Rectal smooth muscle tissue (tissue), 1 donor: ENCODE measurements around the gene SRPX2.
A peak's percentile ranks its signal among the peaks of the same experiment; 100 is the strongest.

Experiments
- H3K27ac ChIP-seq: one replicate; pipeline ENCODE4 v1.7.0; 2013; ENCODE audit warnings: low read depth, low read length, inconsistent platforms
- H3K27me3 ChIP-seq: one replicate; pipeline ENCODE4 v1.7.0; 2013; ENCODE audit warnings: low read length; ENCODE audit not compliant: control insufficient read depth, insufficient read depth
- H3K36me3 ChIP-seq: one replicate; pipeline ENCODE4 v1.7.0; 2013; ENCODE audit warnings: low read length; ENCODE audit not compliant: control insufficient read depth, insufficient read depth
- H3K4me1 ChIP-seq: one replicate; pipeline ENCODE4 v1.7.0; 2013; ENCODE audit warnings: low read length; ENCODE audit not compliant: control insufficient read depth, insufficient read depth
- H3K4me3 ChIP-seq: one replicate; pipeline ENCODE4 v1.7.0; 2013; ENCODE audit warnings: low read length
- H3K9ac ChIP-seq: one replicate; pipeline ENCODE4 v1.7.0; 2013; ENCODE audit warnings: low read length

Gene SRPX2

GRCh38 chrX:100643956-100644860 is at the start of gene SRPX2:
TSS of gene SRPX2 (plus strand) at chrX:100644199. CDS start at chrX:100646323, 2,124 bp downstream.
- Histone ChIP-seq H3K27me3 (peaks cover 5% of the 10 kb centered on the region), H3K4me3 (peak within 1 kb of the TSS; percentile 33), H3K9ac (no peak within 1 kb of the TSS), H3K4me1 (no peaks in the 10 kb centered on the region), H3K27ac (peak within 1 kb of the TSS; percentile 41), H3K36me3 (no peaks in the 10 kb centered on the region)

GRCh38 chrX:100596601-100597000 is 47.4 kb upstream of the SRPX2 start:
- Histone ChIP-seq H3K9ac (no peak overlapping the region), H3K4me3 (no peak overlapping the region), H3K27ac (no peak overlapping the region), H3K4me1 (peaks cover 3% of the 10 kb centered on the region), H3K27me3 (no peaks in the 10 kb centered on the region), H3K36me3 (no peaks in the 10 kb centered on the region)

- peaks cover 3% of the 10 kb centered on the region for H3K4me1 ChIP-seq
- no peak overlapping the region for H3K27ac ChIP-seq
- no peaks in the 10 kb centered on the region for H3K36me3 ChIP-seq
- no peak overlapping the region for H3K9ac ChIP-seq
- no peaks in the 10 kb centered on the region for H3K27me3 ChIP-seq
- no peak overlapping the region for H3K4me3 ChIP-seq
These were observed 44.5 kb upstream of the SRPX2 start for GRCh38 chrX:100599456-100599855.

DNA sequence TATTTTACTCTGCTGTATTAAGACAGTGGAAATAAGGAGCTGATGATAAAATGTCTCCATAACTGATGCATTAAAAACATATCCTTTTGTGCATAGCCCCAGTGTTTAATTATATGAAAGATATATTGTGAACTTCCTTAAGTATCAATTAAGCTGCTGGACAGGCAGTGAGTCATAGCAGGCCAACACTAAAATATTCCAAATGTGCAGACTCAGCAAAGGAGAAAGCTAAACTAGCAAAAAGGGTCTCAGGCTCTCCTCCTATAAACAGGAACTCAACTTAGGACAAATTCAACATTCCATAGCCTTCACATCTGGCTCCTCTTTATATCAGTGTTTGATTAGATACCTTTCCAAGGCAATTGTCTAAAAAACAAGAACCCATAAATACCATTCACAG is 43.7 kb upstream of the SRPX2 start:
- H3K36me3 ChIP-seq = no peaks in the 10 kb centered on the region
- H3K4me3 ChIP-seq = no peak overlapping the region
- H3K4me1 ChIP-seq = peaks cover 3% of the 10 kb centered on the region
- H3K9ac ChIP-seq = no peak overlapping the region
- no peak overlapping the region for H3K27ac ChIP-seq
- H3K27me3 ChIP-seq = no peaks in the 10 kb centered on the region

- Histone ChIP-seq H3K27ac (no peak overlapping the region), H3K4me1 (peaks cover 3% of the 10 kb centered on the region), H3K4me3 (no peak overlapping the region), H3K36me3 (no peaks in the 10 kb centered on the region), H3K27me3 (no peaks in the 10 kb centered on the region), H3K9ac (no peak overlapping the region)
These were observed 43.2 kb upstream of the SRPX2 start for GRCh38 chrX:100600758-100601157.

- H3K9ac ChIP-seq = no peak overlapping the region
- no peaks in the 10 kb centered on the region for H3K27me3 ChIP-seq
- no peak overlapping the region for H3K27ac ChIP-seq
- H3K36me3 ChIP-seq = no peaks in the 10 kb centered on the region
- no peak overlapping the region for H3K4me3 ChIP-seq
- no peaks in the 10 kb centered on the region for H3K4me1 ChIP-seq
These were observed 37.2 kb upstream of the SRPX2 start for GRCh38 chrX:100606753-100607152.

DNA sequence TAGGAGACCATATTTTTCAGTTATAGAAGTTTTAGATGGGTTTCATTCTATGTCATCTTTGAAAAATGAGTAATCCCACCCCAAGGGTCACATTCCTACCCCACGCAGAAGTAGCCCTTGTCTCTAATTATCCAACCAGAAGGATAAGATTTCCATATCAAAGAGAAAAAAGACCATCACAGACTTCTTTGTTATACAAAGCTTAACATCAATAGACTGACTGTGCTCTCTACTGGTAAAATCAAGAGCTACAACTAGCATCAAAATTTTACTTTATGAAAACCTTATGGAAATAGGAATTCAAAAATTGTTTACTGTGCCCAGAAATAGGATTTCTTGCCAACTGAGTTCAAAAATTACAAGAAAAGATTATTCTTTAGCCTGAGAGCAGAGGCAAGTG is 34.4 kb upstream of the SRPX2 start:
- H3K4me1 ChIP-seq = no peaks in the 10 kb centered on the region
- H3K36me3 ChIP-seq = no peaks in the 10 kb centered on the region
- no peak overlapping the region for H3K27ac ChIP-seq
- H3K4me3 ChIP-seq = no peak overlapping the region
- H3K9ac ChIP-seq = no peak overlapping the region
- H3K27me3 ChIP-seq = no peaks in the 10 kb centered on the region

GRCh38 chrX:100611951-100612350 is 32.0 kb upstream of the SRPX2 start:
- Histone ChIP-seq H3K4me3 (no peak overlapping the region), H3K4me1 (no peaks in the 10 kb centered on the region), H3K27me3 (no peaks in the 10 kb centered on the region), H3K9ac (no peak overlapping the region), H3K27ac (no peak overlapping the region), H3K36me3 (no peaks in the 10 kb centered on the region)

GRCh38 chrX:100615005-100615404 is 29.0 kb upstream of the SRPX2 start:
- H3K36me3 ChIP-seq = no peaks in the 10 kb centered on the region
- no peaks in the 10 kb centered on the region for H3K27me3 ChIP-seq
- no peaks in the 10 kb centered on the region for H3K4me1 ChIP-seq
- no peak overlapping the region for H3K9ac ChIP-seq
- no peak overlapping the region for H3K27ac ChIP-seq
- no peak overlapping the region for H3K4me3 ChIP-seq

GRCh38 chrX:100623001-100623400 is 21.0 kb upstream of the SRPX2 start:
- Histone ChIP-seq H3K4me3 (no peak overlapping the region), H3K27ac (no peak overlapping the region), H3K4me1 (no peaks in the 10 kb centered on the region), H3K9ac (no peak overlapping the region), H3K27me3 (no peaks in the 10 kb centered on the region), H3K36me3 (no peaks in the 10 kb centered on the region)

DNA sequence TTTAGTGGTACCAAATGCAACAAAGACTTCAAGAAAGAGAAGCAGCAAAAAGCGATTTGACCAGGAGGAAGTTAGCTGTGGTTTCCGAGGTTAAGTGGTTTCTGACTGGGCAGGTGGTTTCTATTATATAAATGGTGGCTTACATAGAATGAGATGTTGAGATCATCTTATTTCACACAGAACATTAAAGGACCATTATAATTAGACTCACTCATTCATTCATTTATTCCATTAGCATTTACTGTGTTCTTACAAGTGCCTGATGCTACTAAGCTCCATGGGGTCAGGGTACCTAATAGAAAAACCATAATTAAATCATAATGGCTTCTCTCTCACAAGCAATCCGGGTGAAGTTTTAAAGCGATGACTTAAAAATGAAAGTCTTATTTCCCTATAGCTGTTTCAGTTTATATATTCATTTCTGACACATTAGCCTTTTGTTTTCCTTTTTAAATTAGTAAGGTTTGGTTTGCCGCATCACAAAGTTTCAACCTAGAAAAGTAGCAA is 18.0 kb upstream of the SRPX2 start:
- H3K27me3 ChIP-seq = no peaks in the 10 kb centered on the region
- H3K9ac ChIP-seq = no peak overlapping the region
- H3K36me3 ChIP-seq = no peaks in the 10 kb centered on the region
- H3K4me3 ChIP-seq = no peak overlapping the region
- H3K4me1 ChIP-seq = no peaks in the 10 kb centered on the region
- no peak overlapping the region for H3K27ac ChIP-seq

DNA sequence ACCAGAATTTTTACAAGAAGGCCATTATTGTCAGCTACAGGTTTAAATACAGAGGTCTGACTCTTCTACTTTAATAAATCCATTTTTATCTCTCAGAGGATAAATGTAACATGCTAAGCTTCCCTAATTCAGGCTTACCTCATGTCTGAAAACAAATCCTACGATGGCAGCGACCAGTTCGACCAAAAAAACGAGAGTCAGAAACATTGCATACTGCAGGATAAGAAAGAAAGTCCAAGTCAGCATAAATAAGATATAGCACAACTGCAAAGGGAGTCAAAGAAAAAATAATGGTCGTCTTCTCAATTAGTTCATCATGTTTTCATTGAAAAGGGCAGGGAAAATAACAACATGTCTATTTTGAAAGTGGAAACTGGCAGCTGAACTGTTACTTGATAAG is 9.0 kb upstream of the SRPX2 start:
- H3K27ac ChIP-seq = no peak overlapping the region
- H3K27me3 ChIP-seq = peaks cover 2% of the 10 kb centered on the region
- H3K4me1 ChIP-seq = no peaks in the 10 kb centered on the region
- H3K9ac ChIP-seq = no peak overlapping the region
- H3K4me3 ChIP-seq = peak overlapping the region; percentile 19
- no peaks in the 10 kb centered on the region for H3K36me3 ChIP-seq

DNA sequence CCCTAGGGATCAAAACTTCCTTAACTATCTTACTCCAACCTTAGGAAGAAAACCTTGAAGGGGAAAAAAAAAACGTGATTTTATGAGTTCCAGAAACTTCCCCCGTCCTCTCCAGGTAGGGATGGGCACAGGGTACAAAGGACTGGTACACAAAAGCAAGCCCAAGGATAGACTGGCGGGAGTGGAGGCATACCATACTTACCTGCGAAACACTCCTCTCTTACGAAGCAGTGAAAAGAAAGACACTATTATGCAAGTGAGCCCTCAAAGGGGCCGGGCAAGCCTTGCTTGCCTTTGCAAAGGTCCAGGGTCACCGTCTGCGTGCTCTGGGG is 8.0 kb upstream of the SRPX2 start:
- Histone ChIP-seq H3K4me1 (no peaks in the 10 kb centered on the region), H3K27ac (peak overlapping the region; percentile 55), H3K27me3 (peaks cover 2% of the 10 kb centered on the region), H3K9ac (peak overlapping the region; percentile 36), H3K36me3 (no peaks in the 10 kb centered on the region), H3K4me3 (peak overlapping the region; percentile 66)
